DOHH2 (cell line): ENCODE measurements around the gene ZNF157.

ENCODE experiments used
- H3F3A ChIP-seq: fragments of 200-600 bp; sonication (generic), shearing (Covaris generic); 2 replicates; pipeline ENCODE4 v1.6.0; 2016; ENCODE audit warnings: antibody characterized with exemption, mild to moderate bottlenecking; ENCODE audit not compliant: control insufficient read depth, insufficient read depth
- H3K27ac ChIP-seq: fragments of 200-600 bp; sonication (generic); 2 replicates; pipeline ENCODE4 v1.5.1; 2014; ENCODE audit warnings: low read depth, mild to moderate bottlenecking, low read length, moderate library complexity
- H3K27me3 ChIP-seq: fragments of 200-600 bp; sonication (generic); 2 replicates; pipeline ENCODE4 v1.6.1; 2014; ENCODE audit warnings: mild to moderate bottlenecking, low read length, mixed read lengths; ENCODE audit not compliant: control insufficient read depth
- H3K36me3 ChIP-seq: fragments of 200-600 bp; sonication (generic); 2 replicates; pipeline ENCODE4 v1.6.1; 2014; ENCODE audit warnings: mild to moderate bottlenecking, low read length, moderate library complexity, mixed read lengths; ENCODE audit not compliant: control insufficient read depth
- H3K4me1 ChIP-seq: fragments of 200-600 bp; sonication (generic); 2 replicates; pipeline ENCODE4 v1.6.1; 2014; ENCODE audit warnings: mild to moderate bottlenecking, low read length, mixed read lengths; ENCODE audit not compliant: control insufficient read depth
- H3K4me2 ChIP-seq: fragments of 200-600 bp; sonication (generic); 2 replicates; pipeline ENCODE4 v1.6.0; 2014; ENCODE audit warnings: mild to moderate bottlenecking, low read length, moderate library complexity
- H3K4me3 ChIP-seq: fragments of 200-600 bp; sonication (generic); 2 replicates; pipeline ENCODE4 v1.5.1; 2014; ENCODE audit warnings: mild to moderate bottlenecking, low read length, mixed read lengths
- H3K79me2 ChIP-seq: fragments of 200-600 bp; sonication (generic); 2 replicates; pipeline ENCODE4 v1.6.1; 2014; ENCODE audit warnings: mild to moderate bottlenecking, low read length, mixed read lengths; ENCODE audit not compliant: control insufficient read depth
- H3K9me2 ChIP-seq: fragments of 200-600 bp; sonication (generic); replicated peaks from 2 replicates; pipeline ENCODE4 v1.6.1; 2014; ENCODE audit warnings: mild to moderate bottlenecking, low read length, mixed read lengths; ENCODE audit not compliant: control insufficient read depth
- H3K9me3 ChIP-seq: fragments of 200-600 bp; sonication (generic); 2 replicates; pipeline ENCODE4 v1.6.1; 2014; ENCODE audit warnings: antibody characterized with exemption, low read length, mixed read lengths; ENCODE audit not compliant: control insufficient read depth, insufficient read depth
- H4K20me1 ChIP-seq: fragments of 200-600 bp; sonication (generic); 2 replicates; pipeline ENCODE4 v1.6.0; 2014; ENCODE audit warnings: low read depth, mild to moderate bottlenecking, antibody characterized with exemption, low read length, moderate library complexity; ENCODE audit not compliant: control insufficient read depth, insufficient read depth
- CTCF ChIP-seq: fragments of 200-600 bp; sonication (generic); IDR thresholded peaks from one replicate; pipeline ENCODE4 v1.5.1; 2014; ENCODE audit warnings: antibody characterized with exemption, mild to moderate bottlenecking, low read depth, low read length; ENCODE audit not compliant: poor library complexity, severe bottlenecking
- EZH2phosphoT487 ChIP-seq: fragments of 200-600 bp; sonication (generic); IDR thresholded peaks from 2 replicates; pipeline ENCODE4 v1.6.1; 2017; ENCODE audit warnings: borderline replicate concordance, mild to moderate bottlenecking, antibody characterized with exemption, low read length, moderate library complexity, mixed read lengths

Gene ZNF157

GRCh38 chrX:47430925-47431324 is 60.5 kb downstream of the ZNF157 start:
- Histone ChIP-seq H3K4me1 (no peaks in the 10 kb centered on the region), H3K79me2 (no peaks in the 10 kb centered on the region), H3K27ac (no peak overlapping the region), H3K4me2 (no peak overlapping the region), H3K36me3 (no peaks in the 10 kb centered on the region), H3F3A (no peaks in the 10 kb centered on the region), H4K20me1 (no peaks in the 10 kb centered on the region), H3K9me3 (no peaks in the 10 kb centered on the region), H3K9me2 (no peaks in the 10 kb centered on the region), H3K27me3 (no peaks in the 10 kb centered on the region), H3K4me3 (no peak overlapping the region)
- TF ChIP-seq EZH2phosphoT487 (no peak), CTCF (no peak)

GRCh38 chrX:47446431-47446830 is 76.1 kb downstream of the ZNF157 start:
- TF ChIP-seq EZH2phosphoT487 (no peak), CTCF (no peak)
- H4K20me1 ChIP-seq, result no peaks in the 10 kb centered on the region
- H3K4me3 ChIP-seq, result no peak overlapping the region
- no peaks in the 10 kb centered on the region for H3K79me2 ChIP-seq
- peaks cover 25% of the 10 kb centered on the region; the same call in 1 of the 2 replicates for H3K9me3 ChIP-seq
- H3K4me1 ChIP-seq, result no peaks in the 10 kb centered on the region
- no peaks in the 10 kb centered on the region for H3F3A ChIP-seq
- H3K27ac ChIP-seq, result no peak overlapping the region
- H3K27me3 ChIP-seq, result no peaks in the 10 kb centered on the region
- peaks cover 34% of the 10 kb centered on the region for H3K36me3 ChIP-seq
- H3K4me2 ChIP-seq, result no peak overlapping the region
- no peaks in the 10 kb centered on the region for H3K9me2 ChIP-seq

- no peaks in the 10 kb centered on the region for H3K9me2 ChIP-seq
- no peaks in the 10 kb centered on the region for H3K4me1 ChIP-seq
- peaks cover 36% of the 10 kb centered on the region for H3K36me3 ChIP-seq
- H3K9me3 ChIP-seq, result peaks cover 25% of the 10 kb centered on the region; the same call in 1 of the 2 replicates
- H3K4me3 ChIP-seq, result no peak overlapping the region
- no peaks in the 10 kb centered on the region for H3K27me3 ChIP-seq
- H4K20me1 ChIP-seq, result no peaks in the 10 kb centered on the region
- H3K79me2 ChIP-seq, result no peaks in the 10 kb centered on the region
- no peak overlapping the region for H3K27ac ChIP-seq
- no peak overlapping the region for H3K4me2 ChIP-seq
- H3F3A ChIP-seq, result no peaks in the 10 kb centered on the region
- no peak for TF ChIP-seq EZH2phosphoT487
- TF ChIP-seq CTCF, result no peak
Observed at GRCh38 chrX:47446971-47447370, 76.6 kb downstream of the ZNF157 start.
